Inflammatory macrophage (primary cell): ENCODE data around the gene CTTN.

Experiments
- DNase-seq, 2 donors: peaks; one replicate each; pipeline ENCODE4 v3.0.0-alpha.2; 2020 to 2022

Gene CTTN

GRCh38 chr11:70456921-70457532, 58.7 kb downstream of the CTTN start:
- peak in 1 of 2 donors; percentile 11 for DNase-seq

GRCh38 chr11:70458736-70459135, 60.4 kb downstream of the CTTN start:
- DNase-seq = no peak

GRCh38 chr11:70460111-70460510, 61.8 kb downstream of the CTTN start:
- DNase-seq = no peak

GRCh38 chr11:70460964-70461363, 62.6 kb downstream of the CTTN start:
- no peak for DNase-seq

DNA sequence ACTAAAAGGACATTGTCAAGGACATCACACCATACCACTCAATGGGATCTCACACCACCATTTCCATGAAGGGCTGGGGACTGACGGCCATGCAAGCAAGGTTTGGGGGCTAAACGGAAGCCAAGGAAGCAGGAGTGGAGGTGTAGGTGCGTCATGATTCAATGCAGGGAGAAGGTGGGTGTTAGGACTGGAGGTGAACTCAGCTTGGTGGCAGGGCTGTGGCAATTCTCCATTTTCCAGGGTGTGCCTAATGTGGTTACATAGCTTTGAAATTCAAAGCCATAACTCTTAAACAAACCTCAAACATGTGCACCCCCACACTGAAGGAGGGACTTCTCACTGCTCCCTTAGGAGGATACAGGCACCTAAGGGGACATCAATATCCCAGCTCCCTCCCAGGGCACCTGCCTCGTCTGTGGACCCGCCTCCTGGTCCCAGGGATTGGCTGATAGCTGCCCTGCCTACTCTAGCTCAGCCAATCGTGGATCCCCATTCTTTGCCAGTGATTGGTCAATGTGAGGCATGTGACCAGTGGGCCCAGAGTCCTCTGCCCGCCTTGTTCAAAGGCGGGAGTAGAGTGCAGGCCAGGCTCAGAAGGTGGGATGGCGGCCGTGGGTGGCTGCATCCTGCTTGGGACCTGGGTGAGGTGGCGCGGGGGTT, 64.6 kb downstream of the CTTN start:
- no peak for DNase-seq

DNA sequence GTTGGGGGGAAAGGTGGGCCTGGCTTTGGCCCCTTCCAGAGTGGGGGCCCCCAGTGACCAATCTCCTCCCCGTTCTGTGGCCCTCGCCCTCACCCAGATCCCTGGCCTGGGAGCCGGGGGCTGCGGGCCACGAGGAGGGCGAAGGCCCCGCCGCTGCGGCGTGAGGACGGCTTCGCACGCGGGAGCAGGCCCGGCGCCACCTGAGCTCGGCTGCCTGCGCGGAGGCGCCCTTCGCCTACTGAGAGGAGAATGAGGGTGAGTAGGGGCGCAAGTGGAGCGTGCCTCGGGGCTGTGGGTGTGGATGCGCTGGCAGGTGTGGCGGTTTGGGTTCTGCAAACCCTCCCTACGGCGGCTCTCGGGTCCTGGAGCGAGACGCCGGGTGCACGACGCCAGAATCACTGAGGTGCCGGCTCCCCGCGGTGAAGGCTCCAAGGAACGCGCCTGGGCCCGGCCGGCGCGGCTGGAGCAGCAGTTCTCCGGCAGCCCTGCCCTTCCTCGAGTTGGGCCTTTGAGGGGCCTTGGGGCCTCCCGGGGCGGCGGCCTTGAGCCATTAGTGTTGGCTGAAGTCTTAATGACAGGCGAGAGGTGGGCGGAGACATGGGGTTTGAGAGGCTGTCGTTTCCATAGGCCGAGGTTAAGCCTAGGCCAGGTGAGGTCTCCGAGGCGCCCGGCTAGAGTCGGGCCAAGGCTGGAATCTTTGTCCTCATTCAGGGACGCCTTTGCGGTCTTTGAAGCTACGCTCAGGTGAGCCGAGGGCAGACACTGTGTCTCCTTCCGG, 65.3 kb downstream of the CTTN start:
- DNase-seq = no peak

DNA sequence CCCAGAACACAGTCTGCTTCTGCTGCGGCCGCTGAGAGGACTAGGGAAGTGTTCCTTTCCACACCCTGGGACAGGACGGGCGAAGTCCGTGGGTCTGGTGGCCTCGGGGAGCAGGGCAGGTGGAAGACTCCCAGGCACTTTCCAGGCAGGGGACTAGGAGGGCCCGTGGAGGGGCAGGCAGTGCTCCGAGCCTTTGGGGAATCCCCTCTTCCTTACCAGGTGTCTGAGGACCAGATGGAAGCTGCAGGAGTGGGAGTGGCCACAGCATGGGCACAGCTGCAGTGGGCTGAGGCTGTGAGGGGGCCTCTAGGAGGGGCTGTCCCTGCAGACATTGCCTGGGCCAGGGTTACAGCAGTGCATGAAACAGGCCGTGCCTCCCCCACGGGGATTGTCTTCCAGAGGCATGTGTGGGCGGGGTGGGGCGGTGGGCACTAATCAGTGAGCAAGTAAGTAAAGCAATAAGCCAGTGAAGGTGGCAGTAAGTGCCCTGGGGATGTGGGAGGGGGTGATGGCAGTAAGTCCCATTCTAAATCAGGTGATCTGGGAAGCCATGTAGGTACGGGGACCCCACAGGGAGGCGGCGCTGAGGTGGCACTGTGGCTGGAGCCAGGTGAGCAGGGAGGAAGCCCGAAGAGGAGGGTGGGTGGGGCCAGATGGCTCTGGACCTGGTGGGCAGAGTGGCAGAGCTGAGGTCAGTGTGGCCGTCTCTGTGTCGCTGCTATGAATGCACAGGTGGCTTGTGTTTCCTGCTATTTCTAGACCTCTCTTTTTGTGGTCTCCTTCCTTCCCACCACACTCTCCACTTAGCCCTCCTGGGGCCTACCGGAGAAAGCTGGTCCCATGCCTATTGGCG, 66.4 kb downstream of the CTTN start:
- DNase-seq = no peak

DNA sequence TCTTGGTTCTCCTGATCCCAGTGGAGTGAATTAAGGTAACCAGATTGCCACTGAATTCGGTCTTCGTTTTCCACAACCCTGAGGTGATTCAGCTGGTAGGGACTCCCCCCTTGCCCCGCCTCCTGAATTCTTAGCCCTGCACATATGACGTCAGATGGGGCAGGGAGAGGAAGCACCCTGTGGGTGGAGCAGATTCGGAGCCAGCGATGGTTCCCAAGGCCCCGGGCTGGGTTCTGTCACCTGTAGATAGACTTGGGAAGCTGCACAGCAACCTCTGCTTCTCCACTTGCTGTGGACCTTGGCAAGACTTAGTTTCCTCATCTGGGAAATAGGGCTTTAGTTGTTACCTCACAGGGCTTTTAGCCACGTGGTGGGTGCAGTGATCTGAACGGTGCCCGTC, 67.8 kb downstream of the CTTN start:
- no peak for DNase-seq

DNA sequence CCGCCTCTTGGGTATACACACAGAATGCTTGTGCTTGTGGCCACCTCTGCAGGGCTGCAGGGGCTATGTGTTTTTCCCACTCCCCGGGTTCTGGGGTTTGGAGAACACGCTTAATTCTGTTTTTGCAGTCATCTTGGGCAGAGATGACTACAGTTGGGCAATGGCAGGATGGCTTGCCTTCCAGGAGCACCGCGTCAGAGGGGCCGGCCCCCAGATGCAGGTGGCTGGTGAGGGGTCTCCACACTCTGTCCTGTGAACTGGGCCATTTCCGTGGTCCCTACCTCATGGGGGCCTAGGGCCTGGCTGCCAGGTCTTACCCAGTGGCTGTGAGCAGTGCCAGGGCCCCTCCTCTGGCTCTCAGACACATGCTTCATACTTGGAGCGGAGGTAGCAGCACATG, 68.3 kb downstream of the CTTN start:
- no peak for DNase-seq

DNA sequence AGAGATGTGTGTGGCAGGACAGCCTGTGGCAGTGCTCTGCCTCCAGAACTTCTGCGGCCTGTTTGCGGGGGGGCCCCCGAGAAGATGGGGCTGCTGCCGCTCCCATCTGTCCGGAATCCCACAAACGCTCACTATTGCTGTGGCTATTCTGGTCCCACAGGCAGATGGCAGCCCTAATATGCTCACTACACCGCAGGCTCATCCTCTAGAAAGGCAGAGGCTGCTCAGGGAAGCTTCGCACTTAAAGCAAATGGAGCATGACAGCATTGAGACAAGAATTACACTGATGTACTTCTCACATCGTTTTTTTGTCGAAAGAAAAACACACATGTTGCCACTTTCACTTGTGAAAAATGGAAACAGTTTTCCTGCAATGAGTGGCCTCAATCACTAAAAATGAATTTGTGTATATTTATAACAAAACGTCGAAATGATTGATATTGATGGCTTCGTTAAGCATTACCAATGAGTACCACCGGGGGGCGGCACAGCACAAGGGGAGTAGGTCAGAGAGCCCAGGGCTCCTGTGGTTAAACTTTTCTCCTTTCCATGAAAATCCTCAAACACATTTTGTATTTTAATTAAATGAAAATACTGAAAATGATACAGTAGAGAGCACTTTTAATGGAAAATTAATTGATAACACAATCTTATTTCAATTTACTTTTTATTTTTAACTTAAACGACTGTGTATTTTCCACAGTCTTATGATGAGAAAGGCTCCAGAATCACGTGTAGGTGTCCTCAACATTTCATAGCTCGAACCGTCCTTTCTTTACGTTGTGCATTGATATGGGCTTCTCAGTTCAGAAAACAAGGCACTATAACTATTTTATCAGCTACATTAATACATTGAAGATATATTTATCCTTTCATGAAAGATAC, 69.1 kb downstream of the CTTN start:
- DNase-seq = peak; percentile 49 to 59

DNA sequence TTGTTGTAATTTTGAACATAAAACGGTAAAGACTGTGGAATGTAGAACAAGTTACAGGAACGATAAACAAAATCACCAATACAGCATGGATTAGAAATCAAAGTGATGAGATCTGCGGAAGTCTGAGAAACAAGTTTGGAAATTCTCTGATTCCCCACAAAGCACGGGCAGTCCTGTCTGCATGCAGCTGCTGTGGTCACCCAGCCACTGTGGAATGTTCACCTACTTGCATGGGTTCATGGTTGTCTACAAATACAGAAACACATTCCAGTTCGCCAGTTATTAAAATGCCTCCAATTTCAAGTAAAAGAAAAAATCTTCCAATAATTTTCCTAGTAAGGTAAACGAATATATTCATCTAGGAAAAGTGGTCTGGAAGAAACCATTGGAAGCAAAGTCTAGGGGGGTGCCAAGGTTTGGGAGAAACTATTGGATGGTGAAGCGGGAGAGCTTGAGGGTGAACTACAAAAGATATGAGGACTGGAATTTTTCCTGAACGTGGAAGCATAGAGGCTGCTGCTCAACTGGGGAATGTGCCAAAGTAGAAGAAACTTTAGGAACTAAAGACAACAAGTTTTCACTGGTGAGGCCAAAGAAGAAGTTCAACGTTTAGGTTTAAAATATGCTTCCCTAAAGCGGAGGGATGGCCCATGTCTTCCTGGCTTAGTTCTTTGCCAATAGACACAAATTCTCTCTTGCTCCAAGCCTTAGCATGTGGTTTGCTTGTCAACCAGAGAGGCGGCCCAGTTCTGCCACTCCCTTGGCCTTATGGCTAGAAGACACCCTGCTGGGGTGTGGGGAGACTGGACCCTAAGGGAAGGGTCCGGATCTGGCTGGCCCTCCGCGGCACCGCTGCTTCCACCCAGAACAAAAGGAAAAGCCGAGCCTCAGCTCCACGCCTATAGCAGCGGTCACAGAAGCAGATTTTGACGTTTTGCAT, 70.2 kb downstream of the CTTN start:
- no peak for DNase-seq

DNA sequence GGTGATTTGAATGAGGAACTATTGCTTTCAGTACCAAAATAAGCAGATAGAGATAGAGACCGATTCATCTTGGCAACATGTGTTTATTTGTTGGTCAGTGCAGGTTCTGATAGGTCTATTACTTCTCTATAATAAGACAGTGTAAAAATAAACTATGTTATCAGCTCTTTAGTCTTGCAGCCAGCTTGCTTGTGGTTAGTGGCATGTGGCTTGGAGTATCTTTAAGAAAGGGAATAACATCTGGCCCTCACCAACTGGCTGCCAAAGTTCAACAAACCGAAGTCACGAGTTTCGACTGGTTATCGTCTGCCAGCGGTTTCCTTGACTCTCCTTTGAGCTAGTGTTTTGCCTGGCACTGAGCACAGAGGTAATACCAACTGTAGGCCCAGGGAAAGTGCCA, 71.8 kb downstream of the CTTN start:
- DNase-seq = peak; percentile 22 to 27

DNA sequence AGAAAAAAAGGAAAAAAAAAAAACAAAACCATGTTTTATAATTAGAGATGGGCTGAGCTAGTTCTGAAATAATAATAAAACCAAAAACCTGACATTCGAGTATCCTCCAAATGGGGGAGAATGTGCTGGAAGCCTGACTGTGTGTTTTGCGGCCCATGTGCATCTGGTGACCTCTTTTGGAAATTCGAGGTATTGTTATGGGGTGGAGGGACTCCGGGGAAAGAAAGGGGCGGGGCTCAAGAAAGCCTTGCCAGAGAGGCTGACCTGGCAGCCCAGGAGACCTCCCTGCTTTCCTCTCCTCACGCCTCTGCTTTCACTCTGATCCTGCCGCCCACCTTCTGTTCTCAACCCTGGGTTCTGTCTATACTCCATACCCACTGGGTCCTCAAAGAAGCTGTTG, 72.9 kb downstream of the CTTN start:
- no peak for DNase-seq

GRCh38 chr11:70472240-70472639, 73.9 kb downstream of the CTTN start:
- no peak for DNase-seq

- no peak for DNase-seq
These were observed 75.0 kb downstream of the CTTN start for GRCh38 chr11:70473186-70473872.

GRCh38 chr11:70473873-70474690, 75.8 kb downstream of the CTTN start:
- no peak for DNase-seq

DNA sequence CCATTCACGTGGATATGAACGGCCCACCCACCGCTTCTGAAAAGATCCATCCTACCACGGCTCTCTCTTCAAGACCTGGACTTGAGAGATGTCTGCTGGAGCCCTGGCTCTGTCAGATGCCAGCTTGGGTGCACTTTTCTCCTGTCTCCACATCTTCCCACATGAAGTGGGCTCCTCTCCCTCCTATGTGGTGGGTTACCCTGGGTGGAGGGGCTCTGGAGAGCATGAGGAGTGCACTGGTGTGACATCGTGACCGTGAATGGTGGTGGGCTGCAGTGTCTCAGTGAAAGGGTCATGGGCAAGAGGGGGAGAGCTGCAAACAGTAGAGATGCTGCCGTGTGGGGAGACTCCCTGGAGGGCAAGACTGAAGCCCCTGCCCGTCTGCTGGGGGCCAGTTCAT, 76.4 kb downstream of the CTTN start:
- no peak for DNase-seq

- DNase-seq = no peak
These were observed 78.3 kb downstream of the CTTN start for GRCh38 chr11:70476669-70477068.

GRCh38 chr11:70477176-70477575, 78.8 kb downstream of the CTTN start:
- no peak for DNase-seq
